NCI-H146 (cell line): ENCODE results near the gene FAM111A.
A peak's percentile ranks its signal among the peaks of the same experiment; 100 is the strongest.

Source experiments
- DNase-seq: peaks from one replicate; lab custom pipeline; 2025; lab: John Stamatoyannopoulos, UW

Gene FAM111A

DNA sequence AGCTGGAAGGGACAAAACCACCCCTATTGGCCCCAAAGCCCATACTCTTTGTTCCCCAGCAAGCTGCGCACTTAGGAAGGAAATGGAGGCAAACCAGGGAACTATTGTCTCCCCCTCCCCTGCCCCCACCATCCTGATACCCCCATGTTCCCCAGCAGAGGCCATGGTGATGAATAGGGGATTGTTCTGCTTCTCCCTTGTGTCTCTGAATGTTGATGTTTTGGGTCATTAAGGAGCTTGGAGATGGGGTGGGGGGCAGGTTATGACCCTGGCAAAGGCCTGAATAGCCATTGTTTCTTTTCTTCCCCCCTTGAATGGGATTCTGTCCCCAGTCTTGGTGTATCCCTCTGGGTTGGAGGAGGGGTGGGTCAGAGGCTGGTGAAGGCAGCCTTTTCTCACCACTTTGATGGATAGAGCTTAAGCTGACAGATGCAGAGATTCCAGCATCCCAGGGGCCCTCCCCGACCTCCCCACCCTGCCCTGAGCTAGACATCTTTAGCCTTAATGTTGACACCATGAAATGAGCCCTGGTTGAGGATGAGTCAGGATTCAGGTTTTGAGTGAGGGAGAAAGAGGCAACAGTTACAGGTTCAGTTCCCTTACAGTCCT, 37.6 kb downstream of the FAM111A start:
- DNase-seq: no peak

DNA sequence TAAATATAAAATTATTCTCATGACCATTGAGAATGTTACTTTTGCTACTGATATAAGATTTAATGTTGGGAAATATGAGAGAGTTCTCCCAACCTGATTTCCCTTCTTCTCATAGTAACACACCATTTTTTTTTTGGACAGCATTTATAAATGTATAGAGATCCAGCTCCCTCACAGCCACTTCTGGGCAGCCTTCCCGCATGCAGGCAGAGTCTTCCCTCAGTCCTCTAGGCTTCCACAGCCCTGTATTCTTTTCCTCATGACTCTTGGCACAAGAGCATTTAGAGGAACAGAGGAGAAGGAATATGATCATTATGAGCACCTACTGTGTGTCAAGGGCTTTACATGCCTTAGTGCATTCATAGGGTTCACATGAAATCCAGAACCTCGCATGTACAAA, 38.3 kb downstream of the FAM111A start:
- no peak for DNase-seq

GRCh38 chr11:59181746-59182456, 39.2 kb downstream of the FAM111A start:
- no peak for DNase-seq

DNA sequence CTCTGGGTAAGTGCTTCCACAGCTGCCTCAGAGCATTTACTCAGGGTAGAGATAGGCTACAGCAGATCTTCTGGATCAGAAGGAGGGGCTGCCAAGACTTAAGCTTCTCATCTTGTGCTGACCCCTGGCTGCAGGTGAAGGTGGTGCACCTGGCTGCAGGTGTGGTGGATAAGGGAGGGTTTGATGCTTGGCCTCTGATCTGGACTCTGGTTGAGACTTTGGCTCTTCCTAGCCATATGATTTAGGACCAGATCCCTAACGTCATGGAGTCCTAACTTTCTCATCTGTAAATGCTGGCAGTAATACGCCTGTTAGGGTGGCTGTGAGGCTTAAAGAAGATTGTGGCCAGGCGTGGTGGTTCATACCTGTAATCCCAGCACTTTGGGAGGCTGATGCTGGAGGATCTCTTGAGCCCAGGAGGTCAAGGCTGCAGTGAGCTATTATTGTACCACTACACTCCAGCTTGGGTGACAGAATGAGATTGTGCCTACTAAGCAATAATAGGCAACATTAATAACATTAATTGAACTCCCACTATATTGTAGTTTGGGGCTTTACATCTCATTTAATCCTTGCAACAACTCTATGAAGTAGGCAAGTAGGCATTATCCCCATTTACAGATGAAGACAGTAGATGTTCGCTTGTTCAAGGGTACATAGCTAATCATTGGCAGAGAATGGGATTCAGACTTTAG, 39.9 kb downstream of the FAM111A start:
- DNase-seq: peak; percentile 16

DNA sequence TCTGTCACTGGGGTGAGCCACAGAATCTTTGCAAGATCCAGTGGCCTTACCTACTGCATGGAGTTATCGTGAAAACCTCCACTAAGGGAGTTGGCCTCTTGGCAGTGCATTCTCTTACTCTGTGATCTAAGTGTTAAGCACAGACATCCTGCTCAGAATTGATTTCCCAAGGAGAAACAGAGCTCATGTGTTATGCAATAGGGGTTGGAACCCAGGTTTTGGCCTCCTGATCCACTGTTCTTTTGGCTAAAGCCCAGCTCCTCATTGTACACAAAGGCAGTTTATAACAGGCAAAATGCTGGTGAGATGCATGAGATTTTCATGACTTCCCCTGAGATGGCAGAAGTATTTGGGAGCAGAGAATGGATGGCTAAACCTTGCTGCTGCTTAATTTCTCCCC, 41.1 kb downstream of the FAM111A start:
- DNase-seq: no peak

- no peak for DNase-seq
These were observed 42.2 kb downstream of the FAM111A start for GRCh38 chr11:59184691-59185339.

GRCh38 chr11:59185386-59185945, 42.8 kb downstream of the FAM111A start:
- no peak for DNase-seq

DNA sequence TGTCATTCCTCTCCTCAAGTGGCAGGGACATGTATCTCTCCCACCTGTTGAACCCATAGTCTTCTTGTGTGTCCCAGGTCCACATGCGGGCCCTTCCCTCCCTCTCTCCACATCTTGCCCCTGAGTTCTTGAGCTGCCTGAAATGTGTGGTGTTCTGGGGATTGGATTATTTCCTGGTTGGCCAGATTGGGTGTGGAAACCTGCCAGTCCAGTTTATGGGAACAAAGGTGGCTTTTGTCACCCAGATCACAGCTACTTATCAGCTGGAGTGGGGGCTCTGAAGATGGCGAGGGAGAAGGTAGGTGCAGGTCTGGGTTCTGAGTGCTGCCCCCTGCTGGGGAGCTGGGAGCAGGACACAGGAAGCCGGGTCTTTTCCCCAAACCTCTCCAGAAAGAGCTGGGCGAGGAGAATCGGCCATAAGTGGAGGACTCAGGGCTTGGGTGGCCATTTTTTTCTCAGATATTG, 43.5 kb downstream of the FAM111A start:
- DNase-seq: peak; percentile 51

DNA sequence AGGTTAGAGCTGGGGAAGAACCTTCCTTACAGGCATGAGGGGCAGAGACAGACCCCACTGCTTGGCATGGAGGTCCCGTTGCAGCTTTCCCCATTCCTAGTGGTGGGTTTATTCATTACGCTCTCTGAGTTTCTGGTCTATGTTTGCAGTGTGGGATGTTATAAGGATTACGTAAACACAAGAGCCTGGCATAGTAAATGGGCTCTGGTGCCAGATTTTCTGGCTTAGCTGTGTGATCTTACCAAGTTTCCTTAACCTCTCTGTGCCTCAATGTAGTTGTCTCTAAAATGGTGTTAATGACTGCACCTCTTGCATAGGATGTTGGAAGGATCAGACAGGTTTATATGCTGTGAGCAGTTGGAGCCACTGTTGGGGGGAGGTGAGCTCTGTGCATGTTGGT, 44.4 kb downstream of the FAM111A start:
- DNase-seq: no peak

- DNase-seq: no peak
These were observed 44.9 kb downstream of the FAM111A start for GRCh38 chr11:59187587-59187986.

- no peak for DNase-seq
These were observed 46.3 kb downstream of the FAM111A start for GRCh38 chr11:59188954-59189353.

DNA sequence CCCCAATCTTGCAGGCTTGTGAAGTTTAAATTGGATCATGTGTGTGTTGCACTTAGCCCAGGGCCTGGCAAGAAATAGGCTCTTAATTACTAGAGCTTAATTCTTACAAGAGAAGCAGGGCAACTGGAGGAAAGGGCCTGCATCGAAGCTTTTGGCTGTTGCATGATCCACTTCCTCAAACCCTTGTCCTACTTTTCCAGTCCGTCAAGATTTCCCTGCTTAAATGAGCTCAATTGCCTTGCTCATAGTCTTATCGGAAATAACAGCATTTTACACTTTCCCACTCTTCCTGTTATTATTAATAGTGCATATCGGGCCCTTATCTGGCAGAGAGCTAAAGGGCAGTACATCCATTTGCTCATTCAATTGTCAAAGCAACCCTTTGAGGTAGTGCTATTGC, 47.3 kb downstream of the FAM111A start:
- no peak for DNase-seq

- no peak for DNase-seq
These were observed 48.4 kb downstream of the FAM111A start for GRCh38 chr11:59191095-59191494.

GRCh38 chr11:59191890-59192289, 49.2 kb downstream of the FAM111A start:
- no peak for DNase-seq

- no peak for DNase-seq
These were observed 49.9 kb downstream of the FAM111A start for GRCh38 chr11:59192446-59193020.

DNA sequence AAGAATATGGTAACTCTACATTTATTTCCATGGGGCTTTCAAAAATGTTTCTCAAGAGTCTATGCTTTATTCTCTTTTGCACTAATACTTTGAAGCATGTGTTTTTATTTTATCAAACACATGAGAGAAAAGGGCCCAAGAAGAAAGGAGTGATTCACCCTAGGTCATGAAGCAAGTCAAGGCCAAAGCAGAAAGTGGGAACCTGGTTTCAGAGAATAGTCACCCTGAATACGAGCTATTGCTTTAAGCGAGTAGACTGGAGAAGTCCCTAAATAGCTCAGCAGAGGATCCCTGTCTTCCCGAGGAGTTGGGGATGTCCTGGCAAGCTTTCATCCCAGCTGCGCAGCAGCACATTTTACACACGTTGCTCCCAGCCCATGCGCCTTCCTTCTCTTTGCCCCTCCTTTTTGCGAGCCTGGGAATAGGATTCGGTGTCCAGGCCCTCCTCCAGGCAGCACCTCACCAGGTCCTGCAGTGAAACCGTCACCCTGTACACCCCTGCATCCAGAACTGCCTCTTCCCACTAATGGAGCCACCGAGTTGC, 51.0 kb downstream of the FAM111A start:
- no peak for DNase-seq

DNA sequence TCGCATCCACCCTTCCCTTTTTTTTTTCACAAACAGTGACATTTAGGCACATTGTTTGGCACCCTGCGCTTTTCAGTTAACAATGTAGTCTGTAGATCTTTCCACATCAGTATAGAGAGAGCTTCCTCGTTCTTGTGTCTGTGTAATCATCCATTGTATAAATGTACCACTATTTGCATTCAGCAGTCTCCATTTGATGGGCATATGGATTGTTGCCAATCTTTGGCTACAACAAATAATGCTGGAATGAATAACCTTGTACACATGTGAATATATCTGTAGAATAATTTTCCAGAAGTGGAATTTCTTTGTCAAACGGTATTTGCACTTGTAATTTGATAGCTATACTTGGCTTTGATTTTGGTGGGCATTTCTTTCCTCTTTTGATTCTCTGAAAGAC, 52.9 kb downstream of the FAM111A start:
- peak; percentile 9 for DNase-seq

- DNase-seq: no peak
These were observed 54.1 kb downstream of the FAM111A start for GRCh38 chr11:59196777-59197176.

DNA sequence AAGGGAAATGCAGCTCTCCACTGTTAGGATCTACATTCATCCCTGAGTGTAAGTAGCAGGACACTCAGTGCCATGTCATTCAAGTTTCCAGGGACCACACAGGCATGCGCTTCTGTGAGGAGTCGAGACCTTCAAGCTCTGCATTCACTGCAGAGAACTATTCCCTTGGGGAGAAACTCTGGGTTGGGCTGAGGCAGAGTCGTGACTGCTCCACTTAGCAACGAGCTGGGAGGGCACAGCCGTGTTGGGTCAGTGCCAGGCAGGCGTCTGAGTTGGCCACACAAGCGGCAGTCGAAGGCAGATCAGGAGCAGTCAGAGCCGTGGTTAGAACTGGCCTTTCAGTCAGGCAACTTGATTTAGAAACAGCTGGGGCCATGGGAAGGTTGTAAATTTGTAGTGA, 55.3 kb downstream of the FAM111A start:
- no peak for DNase-seq

- DNase-seq: no peak
These were observed 56.1 kb downstream of the FAM111A start for GRCh38 chr11:59198726-59199125.

DNA sequence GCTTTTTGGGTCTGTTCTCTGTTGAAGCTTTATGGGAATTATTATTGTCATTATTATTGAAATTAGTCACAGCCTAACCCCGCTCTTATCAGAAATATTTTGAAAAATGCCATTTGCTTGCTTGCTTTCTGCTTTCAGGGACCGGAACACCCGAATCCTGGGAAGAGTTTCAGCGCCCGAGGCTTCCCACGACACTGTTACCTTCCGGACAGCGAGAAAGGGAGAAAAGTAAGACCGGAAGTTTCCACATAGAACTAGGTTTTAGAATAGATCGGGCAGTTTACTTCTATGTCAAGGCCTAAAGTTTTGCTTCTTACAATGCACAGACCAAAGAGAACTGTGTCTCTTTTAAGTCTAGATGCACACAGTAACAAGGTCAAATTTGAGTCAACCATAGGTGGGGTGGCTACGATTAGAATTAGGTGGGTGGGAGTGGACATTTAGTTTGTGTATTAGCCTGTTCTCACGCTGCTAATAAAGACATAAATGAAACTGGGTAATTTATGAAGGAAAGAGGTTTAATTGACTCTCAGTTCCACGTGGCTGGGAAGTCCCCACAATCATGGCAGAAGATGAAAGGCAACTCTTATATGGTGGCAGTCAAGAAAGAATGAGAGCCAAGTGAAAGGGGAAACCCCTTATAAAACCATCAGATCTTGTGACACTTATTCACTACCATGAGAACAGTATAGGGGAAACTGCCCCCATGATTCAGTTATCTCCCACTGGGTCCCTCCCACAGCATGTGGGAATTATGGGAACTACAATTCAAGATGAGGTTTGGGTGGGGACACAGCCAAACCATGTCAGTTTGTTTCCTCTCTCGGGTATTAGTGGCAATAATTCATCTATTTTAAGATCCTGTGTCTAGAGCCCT, 57.1 kb downstream of the FAM111A start:
- DNase-seq: no peak
